Suprapubic skin (tissue), 4 donors: ENCODE results near the gene USB1. TPM values are rescaled to one million over a fixed set of nuclear protein-coding genes. Genes with fewer than 3 reads are reported as not detected.

Source experiments
- DNase-seq, 2 donors: peaks; one replicate each; pipeline ENCODE4 v3.0.0-alpha.2; 2019; ENCODE audit warnings: low spot score in 2 of 2
- H3K27ac ChIP-seq: fragments of 200-600 bp; sonication (generic); one replicate; pipeline ENCODE4 v1.5.1; 2019
- H3K27me3 ChIP-seq: fragments of 200-600 bp; sonication (generic); one replicate; pipeline ENCODE4 v1.5.1; 2019
- H3K36me3 ChIP-seq: fragments of 200-600 bp; sonication (generic); one replicate; pipeline ENCODE4 v1.5.1; 2019
- H3K4me1 ChIP-seq: fragments of 200-600 bp; sonication (generic); one replicate; pipeline ENCODE4 v1.5.1; 2019
- H3K4me3 ChIP-seq: fragments of 200-600 bp; sonication (generic); one replicate; pipeline ENCODE4 v1.5.1; 2019; ENCODE audit warnings: mild to moderate bottlenecking
- H3K9me3 ChIP-seq: fragments of 200-600 bp; sonication (generic); one replicate; pipeline ENCODE4 v1.5.1; 2019
- EP300 ChIP-seq: sonication (generic); formaldehyde crosslinking; IDR thresholded peaks from one replicate; pipeline ENCODE4 v1.6.1; 2017; ENCODE audit warnings: antibody characterized with exemption
- POLR2A ChIP-seq, 2 donors: fragments of 450-650 bp; IDR thresholded peaks; one replicate each; pipeline ENCODE4 v1.6.1; 2017; ENCODE audit warnings: antibody characterized with exemption in 2 of 2, mild to moderate bottlenecking in 2 of 2, moderate library complexity in 2 of 2
- POLR2AphosphoS5 ChIP-seq, 3 donors: sonication (generic); formaldehyde crosslinking; IDR thresholded peaks; one replicate each; pipeline ENCODE4 v1.6.1; 2017; ENCODE audit warnings: antibody characterized with exemption in 3 of 3
- whole genome bisulfite sequencing: methylation state at CpG from one replicate; pipeline ENCODE4 v1.1.5; 2018; 5-methylcytosine and 5-hydroxymethylcytosine counted together
- total RNA-seq, 4 donors: library from RNA; depleted of rRNA; stranded (reverse); fragments of >200 nt; gene quantifications; one replicate each; pipeline ENCODE4 v1.1.0, GENCODE V29; 2016
- TF ChIP-seq, protein P1 (sequence below), 2 donors: fragments of 200-600 bp in 1 of 2; fragments of 450-650 bp in 1 of 2; sonication (generic) in 1 of 2; IDR thresholded peaks; one replicate each; pipeline ENCODE4 v1.5.1; 2016 to 2019; ENCODE audit warnings: antibody characterized with exemption in 2 of 2, mild to moderate bottlenecking in 1 of 2, moderate library complexity in 1 of 2

USB1 gene
- total RNA-seq, 4 donors from 2014 or later, result 16.1 to 36.5 (median 19.8) TPM

DNA sequence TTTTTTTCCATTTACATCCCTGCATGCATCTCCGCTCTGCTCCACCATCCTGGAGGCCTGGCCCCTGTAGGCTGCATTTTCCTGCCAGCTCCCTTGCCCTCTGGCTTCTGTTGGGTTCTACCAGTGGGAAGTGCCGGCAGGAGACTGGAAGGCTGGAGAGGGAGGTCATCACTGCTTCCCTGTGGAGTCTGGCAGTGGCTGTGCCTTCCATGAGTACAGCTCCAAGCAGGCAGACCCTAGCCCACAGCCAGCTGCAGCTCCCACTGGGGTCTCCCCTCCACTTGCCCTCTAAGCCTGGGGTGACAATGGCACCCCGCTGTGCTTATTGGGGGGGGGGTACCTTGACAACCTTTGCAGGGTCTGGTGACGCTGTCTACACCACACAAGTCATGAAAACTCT lies 61.6 kb downstream of the USB1 start:
- DNase-seq, result no peak
- TF ChIP-seq EP300, result no peak
- no peak for TF ChIP-seq POLR2A (IDR thresholded peaks at IDR 0.05)
- no peak for TF ChIP-seq POLR2AphosphoS5 (IDR thresholded peaks at IDR 0.05)
- TF ChIP-seq, protein P1, sequence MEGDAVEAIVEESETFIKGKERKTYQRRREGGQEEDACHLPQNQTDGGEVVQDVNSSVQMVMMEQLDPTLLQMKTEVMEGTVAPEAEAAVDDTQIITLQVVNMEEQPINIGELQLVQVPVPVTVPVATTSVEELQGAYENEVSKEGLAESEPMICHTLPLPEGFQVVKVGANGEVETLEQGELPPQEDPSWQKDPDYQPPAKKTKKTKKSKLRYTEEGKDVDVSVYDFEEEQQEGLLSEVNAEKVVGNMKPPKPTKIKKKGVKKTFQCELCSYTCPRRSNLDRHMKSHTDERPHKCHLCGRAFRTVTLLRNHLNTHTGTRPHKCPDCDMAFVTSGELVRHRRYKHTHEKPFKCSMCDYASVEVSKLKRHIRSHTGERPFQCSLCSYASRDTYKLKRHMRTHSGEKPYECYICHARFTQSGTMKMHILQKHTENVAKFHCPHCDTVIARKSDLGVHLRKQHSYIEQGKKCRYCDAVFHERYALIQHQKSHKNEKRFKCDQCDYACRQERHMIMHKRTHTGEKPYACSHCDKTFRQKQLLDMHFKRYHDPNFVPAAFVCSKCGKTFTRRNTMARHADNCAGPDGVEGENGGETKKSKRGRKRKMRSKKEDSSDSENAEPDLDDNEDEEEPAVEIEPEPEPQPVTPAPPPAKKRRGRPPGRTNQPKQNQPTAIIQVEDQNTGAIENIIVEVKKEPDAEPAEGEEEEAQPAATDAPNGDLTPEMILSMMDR (IDR thresholded peaks at IDR 0.05), result no peak
- Histone ChIP-seq H3K36me3 (no peaks in the 10 kb centered on the region), H3K4me1 (no peaks in the 10 kb centered on the region), H3K27me3 (no peaks in the 10 kb centered on the region), H3K4me3 (no peak overlapping the region), H3K9me3 (no peaks in the 10 kb centered on the region), H3K27ac (no peak overlapping the region)
- 75% methylated on average over 3 of the region's 4 CpGs for WGBS

- no peaks in the 10 kb centered on the region for H3K36me3 ChIP-seq
- H3K4me3 ChIP-seq, result no peak overlapping the region
- no peak for TF ChIP-seq POLR2AphosphoS5 (IDR thresholded peaks at IDR 0.05)
- TF ChIP-seq POLR2A (IDR thresholded peaks at IDR 0.05), result no peak
- TF ChIP-seq, protein P1 (IDR thresholded peaks at IDR 0.05), result no peak
- TF ChIP-seq EP300, result no peak
- no peaks in the 10 kb centered on the region for H3K9me3 ChIP-seq
- no peak for DNase-seq
- no peaks in the 10 kb centered on the region for H3K4me1 ChIP-seq
- WGBS, result 69% methylated on average over 8 of the region's 8 CpGs
- H3K27ac ChIP-seq, result no peak overlapping the region
- H3K27me3 ChIP-seq, result no peaks in the 10 kb centered on the region
These were observed 62.3 kb downstream of the USB1 start for GRCh38 chr16:58063377-58064076.

- no peak for DNase-seq
- Histone ChIP-seq H3K4me3 (no peak overlapping the region), H3K27ac (no peak overlapping the region), H3K4me1 (no peaks in the 10 kb centered on the region), H3K9me3 (no peaks in the 10 kb centered on the region), H3K27me3 (no peaks in the 10 kb centered on the region), H3K36me3 (no peaks in the 10 kb centered on the region)
- TF ChIP-seq POLR2A (IDR thresholded peaks at IDR 0.05), result no peak
- no peak for TF ChIP-seq POLR2AphosphoS5 (IDR thresholded peaks at IDR 0.05)
- TF ChIP-seq EP300, result no peak
- TF ChIP-seq, protein P1 (IDR thresholded peaks at IDR 0.05), result no peak
- 100% methylated on average over 3 of the region's 4 CpGs for WGBS
These were observed 69.4 kb downstream of the USB1 start for GRCh38 chr16:58070585-58070984.

Other genes with a start within 250 kb of the USB1 start
- gene KIFC3, start 198.9 kb upstream of the USB1 start, total RNA-seq, result 100 to 1,000 TPM; 111 to 219 (median 153) TPM
- gene CNGB1, start 30.3 kb upstream of the USB1 start, total RNA-seq, result under 1 TPM in 1 of 4 donors, not detected in 3; 0.08 TPM
- 10 to 100 TPM in 3 of 4 donors, 1 to 10 TPM in 1; 4.2 to 16.6 (median 11.6) TPM for gene ZNF319, start 735 bp upstream of the USB1 start, total RNA-seq
- 1 to 10 TPM; 5.7 to 10.0 (median 8.2) TPM for gene MMP15, start 24.3 kb downstream of the USB1 start, total RNA-seq
- gene CFAP20, start 128.0 kb downstream of the USB1 start, total RNA-seq, result 10 to 100 TPM; 28.6 to 85.4 (median 60.7) TPM
- gene CSNK2A2, start 196.7 kb downstream of the USB1 start, total RNA-seq, result 100 to 1,000 TPM in 1 of 4 donors, 10 to 100 TPM in 3; 53.3 to 112 (median 70.0) TPM